ENCODE measurements around the gene RAB9A.
"Not testable (repeated sequence)": the region's sequence is repeated elsewhere in the genome, so short reads cannot be mapped to it uniquely, and the experiment has no call there.

Gene RAB9A

GRCh38 chrX:13711141-13711540 is 22.2 kb downstream of the RAB9A start:
- Histone ChIP-seq H3K9ac (ENCODE audit: low read depth, low read length) (no peak overlapping the region), H3K9me3 (ENCODE audit: control insufficient read depth, insufficient read depth, low read length) (no peaks in the 10 kb centered on the region), H3K27me3 (ENCODE audit: control insufficient read depth, insufficient read depth, low read length) (no peaks in the 10 kb centered on the region), H3K4me1 (ENCODE audit: control insufficient read depth, insufficient read depth, low read length) (peaks cover 8% of the 10 kb centered on the region), H3K36me3 (ENCODE audit: control insufficient read depth, insufficient read depth, low read length) (peaks cover 5% of the 10 kb centered on the region), H3K4me3 (ENCODE audit: low read depth, low read length) (no peak overlapping the region)

- Histone ChIP-seq H3K4me3 (ENCODE audit: low read depth, low read length) (no peak overlapping the region), H3K4me1 (ENCODE audit: control insufficient read depth, insufficient read depth, low read length) (no peaks in the 10 kb centered on the region), H3K27me3 (ENCODE audit: control insufficient read depth, insufficient read depth, low read length) (no peaks in the 10 kb centered on the region), H3K36me3 (ENCODE audit: control insufficient read depth, insufficient read depth, low read length) (peaks cover 9% of the 10 kb centered on the region), H3K9me3 (ENCODE audit: control insufficient read depth, insufficient read depth, low read length) (no peaks in the 10 kb centered on the region), H3K9ac (ENCODE audit: low read depth, low read length) (no peak overlapping the region)
Observed at GRCh38 chrX:13716455-13716854, 27.5 kb downstream of the RAB9A start.

GRCh38 chrX:13716905-13717304 is 28.0 kb downstream of the RAB9A start:
- Histone ChIP-seq H3K27me3 (ENCODE audit: control insufficient read depth, insufficient read depth, low read length) (no peaks in the 10 kb centered on the region), H3K4me3 (ENCODE audit: low read depth, low read length) (no peak overlapping the region), H3K9ac (ENCODE audit: low read depth, low read length) (no peak overlapping the region), H3K4me1 (ENCODE audit: control insufficient read depth, insufficient read depth, low read length) (no peaks in the 10 kb centered on the region), H3K36me3 (ENCODE audit: control insufficient read depth, insufficient read depth, low read length) (peaks cover 9% of the 10 kb centered on the region), H3K9me3 (ENCODE audit: control insufficient read depth, insufficient read depth, low read length) (no peaks in the 10 kb centered on the region)

- Histone ChIP-seq H3K4me1 (ENCODE audit: control insufficient read depth, insufficient read depth, low read length) (no peaks in the 10 kb centered on the region), H3K9me3 (ENCODE audit: control insufficient read depth, insufficient read depth, low read length) (no peaks in the 10 kb centered on the region), H3K36me3 (ENCODE audit: control insufficient read depth, insufficient read depth, low read length) (peaks cover 9% of the 10 kb centered on the region), H3K4me3 (ENCODE audit: low read depth, low read length) (no peak overlapping the region), H3K27me3 (ENCODE audit: control insufficient read depth, insufficient read depth, low read length) (no peaks in the 10 kb centered on the region), H3K9ac (ENCODE audit: low read depth, low read length) (no peak overlapping the region)
Observed at GRCh38 chrX:13717700-13718472, 29.0 kb downstream of the RAB9A start.

GRCh38 chrX:13719192-13719856 is 30.4 kb downstream of the RAB9A start:
- Histone ChIP-seq H3K4me1 (ENCODE audit: control insufficient read depth, insufficient read depth, low read length) (peaks cover under 1% of the 10 kb centered on the region), H3K36me3 (ENCODE audit: control insufficient read depth, insufficient read depth, low read length) (peaks cover 9% of the 10 kb centered on the region), H3K27me3 (ENCODE audit: control insufficient read depth, insufficient read depth, low read length) (no peaks in the 10 kb centered on the region), H3K9ac (ENCODE audit: low read depth, low read length) (no peak overlapping the region), H3K9me3 (ENCODE audit: control insufficient read depth, insufficient read depth, low read length) (no peaks in the 10 kb centered on the region), H3K4me3 (ENCODE audit: low read depth, low read length) (no peak overlapping the region)

GRCh38 chrX:13721371-13721770 is 32.4 kb downstream of the RAB9A start:
- H3K9me3 ChIP-seq (ENCODE audit: control insufficient read depth, insufficient read depth, low read length), result no peaks in the 10 kb centered on the region
- H3K36me3 ChIP-seq (ENCODE audit: control insufficient read depth, insufficient read depth, low read length), result peaks cover 9% of the 10 kb centered on the region
- H3K4me3 ChIP-seq (ENCODE audit: low read depth, low read length), result no peak overlapping the region
- no peaks in the 10 kb centered on the region for H3K27me3 ChIP-seq (ENCODE audit: control insufficient read depth, insufficient read depth, low read length)
- H3K9ac ChIP-seq (ENCODE audit: low read depth, low read length), result no peak overlapping the region
- H3K4me1 ChIP-seq (ENCODE audit: control insufficient read depth, insufficient read depth, low read length), result peaks cover 2% of the 10 kb centered on the region

- Histone ChIP-seq H3K36me3 (ENCODE audit: control insufficient read depth, insufficient read depth, low read length) (peaks cover 8% of the 10 kb centered on the region), H3K27me3 (ENCODE audit: control insufficient read depth, insufficient read depth, low read length) (no peaks in the 10 kb centered on the region), H3K9me3 (ENCODE audit: control insufficient read depth, insufficient read depth, low read length) (no peaks in the 10 kb centered on the region), H3K4me3 (ENCODE audit: low read depth, low read length) (no peak overlapping the region), H3K9ac (ENCODE audit: low read depth, low read length) (no peak overlapping the region), H3K4me1 (ENCODE audit: control insufficient read depth, insufficient read depth, low read length) (peaks cover 2% of the 10 kb centered on the region)
Observed at GRCh38 chrX:13721819-13722519, 33.0 kb downstream of the RAB9A start.

GRCh38 chrX:13724878-13725277 is 36.0 kb downstream of the RAB9A start:
- H3K27me3 ChIP-seq (ENCODE audit: control insufficient read depth, insufficient read depth, low read length); H3K4me1 ChIP-seq (ENCODE audit: control insufficient read depth, insufficient read depth, low read length); H3K9ac ChIP-seq (ENCODE audit: low read depth, low read length); H3K4me3 ChIP-seq (ENCODE audit: low read depth, low read length); H3K36me3 ChIP-seq (ENCODE audit: control insufficient read depth, insufficient read depth, low read length); H3K9me3 ChIP-seq (ENCODE audit: control insufficient read depth, insufficient read depth, low read length): not testable (repeated sequence)

GRCh38 chrX:13726583-13726982 is 37.7 kb downstream of the RAB9A start:
- not testable (repeated sequence) for H3K27me3 ChIP-seq (ENCODE audit: control insufficient read depth, insufficient read depth, low read length); H3K4me1 ChIP-seq (ENCODE audit: control insufficient read depth, insufficient read depth, low read length); H3K36me3 ChIP-seq (ENCODE audit: control insufficient read depth, insufficient read depth, low read length); H3K9ac ChIP-seq (ENCODE audit: low read depth, low read length); H3K9me3 ChIP-seq (ENCODE audit: control insufficient read depth, insufficient read depth, low read length); H3K4me3 ChIP-seq (ENCODE audit: low read depth, low read length)

GRCh38 chrX:13730523-13730922 is 41.6 kb downstream of the RAB9A start:
- not testable (repeated sequence) for H3K4me1 ChIP-seq (ENCODE audit: control insufficient read depth, insufficient read depth, low read length); H3K36me3 ChIP-seq (ENCODE audit: control insufficient read depth, insufficient read depth, low read length); H3K9me3 ChIP-seq (ENCODE audit: control insufficient read depth, insufficient read depth, low read length)

GRCh38 chrX:13732246-13733067 is 43.5 kb downstream of the RAB9A start:
- peaks cover 8% of the 10 kb centered on the region for H3K4me1 ChIP-seq (ENCODE audit: control insufficient read depth, insufficient read depth, low read length)
- H3K36me3 ChIP-seq (ENCODE audit: control insufficient read depth, insufficient read depth, low read length), result no peaks in the 10 kb centered on the region
- no peaks in the 10 kb centered on the region for H3K9me3 ChIP-seq (ENCODE audit: control insufficient read depth, insufficient read depth, low read length)
- no peak overlapping the region for H3K4me3 ChIP-seq (ENCODE audit: low read depth, low read length)
- H3K9ac ChIP-seq (ENCODE audit: low read depth, low read length), result no peak overlapping the region
- H3K27me3 ChIP-seq (ENCODE audit: control insufficient read depth, insufficient read depth, low read length), result no peaks in the 10 kb centered on the region

More at GRCh38 chrX:13730523-13730922, 41.6 kb downstream of the RAB9A start:
- not testable (repeated sequence) for H3K4me3 ChIP-seq (ENCODE audit: low read depth, low read length); H3K9ac ChIP-seq (ENCODE audit: low read depth, low read length); H3K27me3 ChIP-seq (ENCODE audit: control insufficient read depth, insufficient read depth, low read length)
